K562 (cell line): ENCODE data around the gene C4orf50. TPM values are rescaled to one million over a fixed set of nuclear protein-coding genes. Genes with fewer than 3 reads are reported as not detected.

ENCODE experiments used
- ATAC-seq: fragments of 200-7000 bp; cut with Tn5 transposase; 3 replicates; pipeline ENCODE4 v1.9.1; 2020; ENCODE audit warnings: moderate library complexity
- BruUV-seq: library from RNA; stranded (reverse); fragments of 400-500 nt; replicated peaks from 2 replicates; lab custom pipeline; 2021; lab: Mats Ljungman, UMichigan
- CTCF ChIA-PET: fragments of 300-600 bp; formaldehyde crosslinking; extraction: SDS; loops from one replicate; lab custom pipeline; 2021; ENCODE audit warnings: low intra/inter-chr PET ratio; lab: Yijun Ruan, JAX
- POLR2A ChIA-PET: fragments of 300-600, 350-650 bp; sonication (Branson Sonifier 250); formaldehyde crosslinking; extraction: SDS; loops from one replicate; lab custom pipeline; 2021; ENCODE audit warnings: antibody characterized with exemption, inconsistent platforms; lab: Yijun Ruan, JAX
- DNase-seq, 4 experiments: peaks; one replicate each; pipeline versions ENCODE4 v3.0.0 to v3.0.0-alpha.2; 2011 to 2018; ENCODE audit warnings: low spot score in 3 of 4, mixed read lengths in 3 of 4; ENCODE audit errors: extremely low read depth in 1 of 4
- FAIRE-seq: peaks from 2 replicates; lab custom pipeline; 2011; peaks lifted over from hg19 to GRCh38; lab: Jason Lieb, UNC
- H2AFZ ChIP-seq: 2 replicates; pipeline ENCODE4 v1.6.0; 2011; ENCODE audit warnings: low read depth, low read length, control low read depth, inconsistent platforms
- H3K27ac ChIP-seq: fragments of 200-600 bp; 3 replicates; pipeline ENCODE4 v1.8.0; 2011; ENCODE audit warnings: low read depth, mild to moderate bottlenecking, control low read depth, inconsistent platforms, low read length, moderate library complexity, mixed read lengths; ENCODE audit errors: extremely low read depth
- H3K27me3 ChIP-seq, 2 experiments: fragments of 300-600 bp in 1 of 2; 2 replicates in 1 of 2; 3 replicates in 1 of 2; pipeline versions ENCODE4 v1.6.0 to v1.8.0; 2011; ENCODE audit warnings: inconsistent platforms in 2 of 2, low read length in 2 of 2, mild to moderate bottlenecking in 1 of 2, mixed read lengths in 1 of 2, moderate library complexity in 1 of 2; ENCODE audit not compliant: control insufficient read depth in 2 of 2, insufficient read depth in 2 of 2
- H3K36me3 ChIP-seq: fragments of 300-600 bp; 3 replicates; pipeline ENCODE4 v1.8.0; 2011; ENCODE audit warnings: mild to moderate bottlenecking, low read length, inconsistent platforms; ENCODE audit not compliant: control insufficient read depth, insufficient read depth
- H3K4me1 ChIP-seq, 2 experiments: fragments of 200-600 bp in 1 of 2; replicated peaks in 1 of 2; 2 replicates in 1 of 2; 3 replicates in 1 of 2; pipeline versions ENCODE4 v1.5.1 to v1.8.0; 2011; ENCODE audit warnings: inconsistent platforms in 2 of 2, low read length in 2 of 2, mild to moderate bottlenecking in 1 of 2, mixed read lengths in 1 of 2, moderate library complexity in 1 of 2; ENCODE audit not compliant: control insufficient read depth in 2 of 2, insufficient read depth in 2 of 2
- H3K4me2 ChIP-seq: 2 replicates; pipeline ENCODE4 v1.6.1; 2011; ENCODE audit warnings: low read length, control low read depth, inconsistent platforms, mixed read lengths; ENCODE audit not compliant: insufficient read depth
- H3K4me3 ChIP-seq: fragments of 200-600 bp; sonication (generic), shearing (Covaris generic); 2 replicates; pipeline ENCODE4 v1.5.1; 2016; ENCODE audit warnings: control low read depth, inconsistent platforms
- H3K79me2 ChIP-seq: fragments of 200-600 bp; 3 replicates; pipeline ENCODE4 v1.8.0; 2011; ENCODE audit warnings: low read length, inconsistent platforms; ENCODE audit not compliant: control insufficient read depth, insufficient read depth
- H3K9ac ChIP-seq, 2 experiments: 2 replicates each; pipeline versions ENCODE4 v1.6.0 to v1.6.1; 2011; ENCODE audit warnings: low read depth in 2 of 2, low read length in 2 of 2, control low read depth in 1 of 2, inconsistent platforms in 1 of 2, mild to moderate bottlenecking in 1 of 2, mixed read lengths in 1 of 2; ENCODE audit not compliant: insufficient read depth in 1 of 2
- H3K9me1 ChIP-seq: one replicate; pipeline ENCODE4 v1.6.0; 2011; ENCODE audit warnings: inconsistent platforms, mild to moderate bottlenecking, low read length, moderate library complexity; ENCODE audit not compliant: control insufficient read depth, insufficient read depth
- H3K9me3 ChIP-seq: replicated peaks from 2 replicates; pipeline ENCODE4 v1.5.1; 2011; ENCODE audit warnings: low read depth, low read length, inconsistent platforms; ENCODE audit not compliant: control insufficient read depth, insufficient read depth
- H4K20me1 ChIP-seq: replicated peaks from 2 replicates; pipeline ENCODE4 v1.6.1; 2011; ENCODE audit warnings: low read length, inconsistent platforms, mixed read lengths; ENCODE audit not compliant: control insufficient read depth, insufficient read depth
- ADNP ChIP-seq: fragments of 200-800 bp; sonication (Bioruptor generic); IDR thresholded peaks from 2 replicates; pipeline ENCODE4 v1.6.1; 2016; ENCODE audit warnings: missing genetic modification characterization, missing compliant biosample characterization
- BCOR ChIP-seq: fragments of 450-650 bp; IDR thresholded peaks from 2 replicates; pipeline ENCODE4 v1.6.1; 2016
- ESRRA ChIP-seq: fragments of 450-650 bp; IDR thresholded peaks from 2 replicates; pipeline ENCODE4 v1.6.1; 2014; ENCODE audit warnings: low read depth, mild to moderate bottlenecking, moderate library complexity, borderline replicate concordance
- FOSL1 ChIP-seq: fragments of 200-800 bp; sonication (Bioruptor generic); conservative IDR thresholded peaks from 2 replicates; pipeline ENCODE4 v1.6.1; 2016; ENCODE audit warnings: missing genetic modification characterization, missing compliant biosample characterization
- KDM1A ChIP-seq, 2 experiments: fragments of 450-650 bp; IDR thresholded peaks; 2 replicates each; pipeline ENCODE4 v1.6.1; 2016; ENCODE audit warnings: mild to moderate bottlenecking in 2 of 2
- NCOA1 ChIP-seq: fragments of 450-650 bp; IDR thresholded peaks from 2 replicates; pipeline ENCODE4 v1.6.1; 2016; ENCODE audit warnings: low read depth
- RBM25 ChIP-seq: fragments of 200-400 bp; formaldehyde crosslinking; IDR thresholded peaks from 2 replicates; pipeline ENCODE4 v1.6.1; 2018; ENCODE audit warnings: low read length, low read depth, moderate library complexity; ENCODE audit not compliant: severe bottlenecking
- RCOR1 ChIP-seq, 2 experiments: IDR thresholded peaks; 2 replicates each; pipeline ENCODE4 v1.6.1; 2012; ENCODE audit warnings: low read depth in 2 of 2, low read length in 2 of 2, borderline replicate concordance in 1 of 2, improper control_type of control experiment in 1 of 2
- YY1 ChIP-seq, 3 experiments: IDR thresholded peaks; 2 replicates each; pipeline ENCODE4 v1.6.1; 2011; ENCODE audit warnings: low read length in 2 of 3, mild to moderate bottlenecking in 2 of 3, moderate library complexity in 2 of 3, borderline replicate concordance in 1 of 3, control low read depth in 1 of 3, low read depth in 1 of 3; ENCODE audit not compliant: insufficient read depth in 3 of 3, insufficient replicate concordance in 2 of 3, control insufficient read depth in 1 of 3, insufficient read length in 1 of 3; ENCODE audit errors: extremely low read depth in 1 of 3
- ZFP36 ChIP-seq: fragments of 150-350 bp; IDR thresholded peaks from 2 replicates; pipeline ENCODE4 v1.6.1; 2018; ENCODE audit warnings: low read length, low read depth; ENCODE audit not compliant: partially characterized antibody
- WGBS: fragments of 100-300 bp; shearing (Covaris generic); methylation state at CpG from one replicate; pipeline ENCODE4 v1.1.6; 2016; ENCODE audit warnings: low coverage, mixed read lengths; ENCODE audit not compliant: insufficient coverage; ENCODE audit errors: missing lambda C conversion rate; 5-methylcytosine and 5-hydroxymethylcytosine counted together
- in situ Hi-C: fragments of 300-500 bp; cut with MboI; formaldehyde crosslinking; loops from 4 replicates; pipeline ENCODE4 v1.15.0; 2018; ENCODE audit warnings: inconsistent platforms, mixed read lengths
- intact Hi-C: fragments of 100-400 bp; cut with micrococcal nuclease; formaldehyde crosslinking; loops from 2 replicates; pipeline ENCODE4 v1.14.2; 2022
- polyA plus RNA-seq, 8 experiments: library from polyadenylated mRNA; depleted of rRNA in 4 of 8; stranded (reverse) in 5 of 8; unstranded in 3 of 8; fragments of >200 nt; fragmentation: Nextera tagmentation in 2 of 8; fragmentation: Illumina TruSeq in 1 of 8; extraction: Ambion mirVana in 2 of 8; extraction: Trizol in 1 of 8; gene quantifications; 2 replicates each; pipeline versions ENCODE4 v1.2.1 to v1.2.3, GENCODE V29; 2011 to 2014; ENCODE audit warnings: inconsistent platforms in 1 of 8, missing spikeins in 1 of 8
- total RNA-seq, 7 experiments: library from RNA; depleted of rRNA in 6 of 7; stranded (reverse); fragments of >200 nt in 6 of 7; fragmentation: Illumina TruSeq in 2 of 7; extraction: Trizol in 2 of 7; gene quantifications; 2 replicates each; pipeline versions ENCODE4 v1.2.1 to v1.2.3, GENCODE V29; 2011 to 2021; ENCODE audit warnings: low replicate concordance in 1 of 7
- TF ChIP-seq, protein P1 (sequence below): fragments of 250-450 bp; sonication (Bioruptor Pico); IDR thresholded peaks from 2 replicates; pipeline ENCODE4 v1.8.0; 2022; ENCODE audit warnings: moderate library complexity, mild to moderate bottlenecking, inconsistent platforms

C4orf50 gene
- total and polyA plus RNA-seq, 9 of the 15 experiments (the other 6 are each of a cell fraction or from before 2014, with no cell fraction given), result not detected

DNA sequence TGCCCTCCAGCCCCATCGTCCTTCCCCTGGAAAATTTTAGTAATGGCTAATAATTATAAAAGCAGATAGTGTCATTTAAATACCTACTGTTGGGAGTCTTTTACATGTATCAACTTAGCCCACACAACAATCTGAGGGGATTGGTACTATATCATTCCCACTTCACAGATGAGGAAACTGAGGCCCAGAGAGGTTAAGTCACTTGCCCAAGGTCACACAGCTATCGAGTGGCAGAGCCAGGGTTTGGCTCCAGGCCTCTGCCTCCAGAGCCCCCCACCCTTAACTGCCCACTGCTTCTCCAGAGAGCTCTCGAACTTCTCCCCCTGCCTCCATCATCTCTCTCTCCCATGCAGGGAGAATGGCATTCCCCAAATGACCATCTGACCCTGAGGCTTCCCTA is 7.4 kb downstream of the C4orf50 start:
- Histone ChIP-seq H2AFZ (no peak overlapping the region), H3K27ac (no peak overlapping the region), H3K4me3 (no peak overlapping the region), H4K20me1 (no peaks in the 10 kb centered on the region; the same call in 1 of the 2 replicates), H3K9ac (no peak overlapping the region), H3K4me1 (no peaks in the 10 kb centered on the region; a peak in 1 of 5 replicates), H3K9me1 (no peaks in the 10 kb centered on the region), H3K4me2 (no peak overlapping the region), H3K27me3 (peaks cover under 1 to 30% of the 10 kb centered on the region in 2 experiments; a peak in 3 of 5 replicates), H3K79me2 (no peaks in the 10 kb centered on the region), H3K9me3 (no peaks in the 10 kb centered on the region), H3K36me3 (no peaks in the 10 kb centered on the region)
- 2% methylated on average over 3 of the region's 3 CpGs for WGBS
- intact Hi-C loops, result no loop called here
- FAIRE-seq, result no peak
- no peak for ATAC-seq
- DNase-seq, result no peak
- in situ Hi-C loops, result no loop called here
- TF ChIP-seq ADNP (peak; percentile 56), YY1 (IDR thresholded peaks at IDR 0.05; ENCODE audit: borderline replicate concordance in 1 of 3, control insufficient read depth in 1 of 3, extremely low read depth in 1 of 3, insufficient read depth in 3 of 3, insufficient read length in 1 of 3, insufficient replicate concordance in 2 of 3, low read depth in 1 of 3, low read length in 2 of 3) (no peak), FOSL1 (no peak), RCOR1 (IDR thresholded peaks at IDR 0.05; ENCODE audit: borderline replicate concordance in 1 of 2, low read depth in 2 of 2, low read length in 2 of 2) (peak in 1 of 2 experiments; percentile 54; a peak in 1 of 4 replicates), ZFP36 (peak; percentile 78), ESRRA (peak; percentile 59; the same call in 1 of the 2 replicates), NCOA1 (no peak), BCOR (peak; percentile 62; the same call in 1 of the 2 replicates), RBM25 (peak; percentile 90), KDM1A (IDR thresholded peaks at IDR 0.05) (peak in 1 of 2 experiments; percentile 52; a peak in 2 of 4 replicates)
- TF ChIP-seq, protein P1, sequence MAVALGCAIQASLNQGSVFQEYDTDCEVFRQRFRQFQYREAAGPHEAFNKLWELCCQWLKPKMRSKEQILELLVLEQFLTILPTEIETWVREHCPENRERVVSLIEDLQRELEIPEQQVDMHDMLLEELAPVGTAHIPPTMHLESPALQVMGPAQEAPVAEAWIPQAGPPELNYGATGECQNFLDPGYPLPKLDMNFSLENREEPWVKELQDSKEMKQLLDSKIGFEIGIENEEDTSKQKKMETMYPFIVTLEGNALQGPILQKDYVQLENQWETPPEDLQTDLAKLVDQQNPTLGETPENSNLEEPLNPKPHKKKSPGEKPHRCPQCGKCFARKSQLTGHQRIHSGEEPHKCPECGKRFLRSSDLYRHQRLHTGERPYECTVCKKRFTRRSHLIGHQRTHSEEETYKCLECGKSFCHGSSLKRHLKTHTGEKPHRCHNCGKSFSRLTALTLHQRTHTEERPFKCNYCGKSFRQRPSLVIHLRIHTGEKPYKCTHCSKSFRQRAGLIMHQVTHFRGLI (CRISPR knock-in tag), result no peak
- CTCF ChIA-PET, result no interaction called here
- no TSS peak for BruUV-seq
- POLR2A ChIA-PET, result no interaction called here
